Hindlimb muscle (tissue), 1 donor: ENCODE results near the gene DUSP6. TPM values are rescaled to one million over a fixed set of nuclear protein-coding genes. Genes with fewer than 3 reads are reported as not detected.
A peak's percentile ranks its signal among the peaks of the same experiment; 100 is the strongest.
"Not testable (repeated sequence)": the region's sequence is repeated elsewhere in the genome, so short reads cannot be mapped to it uniquely, and the experiment has no call there.

Source experiments
- DNase-seq: peaks from one replicate; pipeline ENCODE4 v3.0.0-alpha.2; 2013
- polyA plus RNA-seq: library from polyadenylated mRNA; unstranded; fragments of 120-200 nt; gene quantifications from one replicate; pipeline ENCODE4 v1.2.1, GENCODE V29; 2013; ENCODE audit not compliant: insufficient read length

The DUSP6 gene
- polyA plus RNA-seq, 1 donor = 48.9 TPM

GRCh38 chr12:89351489-89352241 is 636 bp downstream of the DUSP6 start:
- DNase-seq = peak; percentile 33

DNA sequence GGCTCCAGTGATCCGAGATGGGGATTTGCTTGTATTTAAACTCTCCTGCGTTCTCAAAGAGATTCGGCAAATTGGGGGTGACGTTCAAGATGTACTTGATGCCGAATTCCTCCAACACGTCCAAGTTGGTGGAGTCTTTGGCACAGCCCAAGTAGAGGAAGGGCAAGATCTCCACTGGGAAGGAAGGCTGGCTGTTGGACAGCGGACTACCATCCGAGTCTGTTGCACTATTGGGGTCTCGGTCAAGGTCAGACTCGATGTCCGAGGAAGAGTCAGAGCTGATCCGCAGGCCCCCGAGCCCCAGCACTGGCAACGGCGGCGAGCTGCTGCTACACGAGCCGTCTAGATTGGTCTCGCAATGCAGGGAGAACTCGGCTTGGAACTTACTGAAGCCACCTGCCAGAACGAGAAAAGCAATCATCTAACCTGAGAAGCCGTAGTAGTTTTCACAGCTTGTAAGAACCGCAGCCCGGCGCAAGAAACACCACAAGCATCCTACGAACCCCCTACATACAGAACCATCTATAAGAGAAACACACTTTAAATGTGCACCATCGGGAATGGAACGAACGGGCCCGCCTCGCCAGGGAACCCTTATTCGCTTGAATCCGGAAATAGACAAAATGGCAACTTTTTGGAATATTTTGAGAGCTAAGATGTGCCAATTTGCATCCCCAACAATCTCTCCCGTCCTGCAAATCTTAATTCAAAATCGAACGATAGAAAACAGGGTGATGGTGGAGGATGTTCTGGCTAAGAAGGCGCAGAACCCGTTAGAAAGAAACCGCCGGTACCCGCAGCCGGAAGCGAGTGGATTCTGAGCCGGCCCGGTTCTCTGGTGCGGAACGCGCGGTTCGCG is 1.4 kb downstream of the DUSP6 start:
- no peak for DNase-seq

GRCh38 chr12:89350260-89350629 is 2.1 kb downstream of the DUSP6 start:
- DNase-seq = no peak

- peak; percentile 58 for DNase-seq
Measured at GRCh38 chr12:89349814-89350213, 2.5 kb downstream of the DUSP6 start.

DNA sequence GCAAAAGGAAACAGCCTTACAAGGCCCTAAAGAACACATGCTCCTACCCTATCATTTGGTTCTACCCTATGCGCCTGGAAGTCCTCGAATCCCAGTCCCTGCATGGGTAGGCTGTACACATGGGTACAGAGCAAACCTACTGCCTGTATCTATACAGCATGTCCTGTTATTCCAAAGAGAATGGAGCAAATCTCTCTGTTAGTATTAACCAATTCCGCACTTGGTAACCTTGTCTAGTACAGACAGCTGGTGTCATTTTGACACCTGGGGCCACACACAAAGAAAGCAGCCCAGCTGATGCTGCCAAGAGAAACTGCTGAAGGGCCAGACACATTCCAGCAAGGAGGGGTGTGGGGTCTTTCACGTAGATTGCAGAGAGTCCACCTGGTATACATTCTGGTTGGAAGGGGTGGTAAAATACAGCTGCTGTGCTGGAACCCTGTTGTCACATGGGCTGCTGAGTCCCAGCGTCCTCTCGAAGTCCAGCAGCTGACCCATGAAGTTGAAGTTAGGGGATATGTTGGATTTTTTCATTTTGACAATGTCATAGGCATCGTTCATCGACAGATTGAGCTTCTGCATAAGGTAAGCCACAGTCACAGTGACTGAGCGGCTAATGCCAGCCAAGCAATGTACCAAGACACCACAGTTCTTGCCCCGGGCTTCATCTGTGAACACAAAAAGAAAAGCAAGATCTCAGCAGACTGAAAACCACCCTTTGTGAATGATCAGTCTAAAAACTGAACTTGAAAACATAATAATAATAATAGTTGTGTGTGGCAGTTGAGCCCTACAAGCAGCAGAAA is 3.2 kb downstream of the DUSP6 start:
- DNase-seq = no peak

GRCh38 chr12:89347325-89347829 is 4.9 kb downstream of the DUSP6 start:
- no peak for DNase-seq

- peak; percentile 73 for DNase-seq
Measured at GRCh38 chr12:89346741-89347324, 5.5 kb downstream of the DUSP6 start.

DNA sequence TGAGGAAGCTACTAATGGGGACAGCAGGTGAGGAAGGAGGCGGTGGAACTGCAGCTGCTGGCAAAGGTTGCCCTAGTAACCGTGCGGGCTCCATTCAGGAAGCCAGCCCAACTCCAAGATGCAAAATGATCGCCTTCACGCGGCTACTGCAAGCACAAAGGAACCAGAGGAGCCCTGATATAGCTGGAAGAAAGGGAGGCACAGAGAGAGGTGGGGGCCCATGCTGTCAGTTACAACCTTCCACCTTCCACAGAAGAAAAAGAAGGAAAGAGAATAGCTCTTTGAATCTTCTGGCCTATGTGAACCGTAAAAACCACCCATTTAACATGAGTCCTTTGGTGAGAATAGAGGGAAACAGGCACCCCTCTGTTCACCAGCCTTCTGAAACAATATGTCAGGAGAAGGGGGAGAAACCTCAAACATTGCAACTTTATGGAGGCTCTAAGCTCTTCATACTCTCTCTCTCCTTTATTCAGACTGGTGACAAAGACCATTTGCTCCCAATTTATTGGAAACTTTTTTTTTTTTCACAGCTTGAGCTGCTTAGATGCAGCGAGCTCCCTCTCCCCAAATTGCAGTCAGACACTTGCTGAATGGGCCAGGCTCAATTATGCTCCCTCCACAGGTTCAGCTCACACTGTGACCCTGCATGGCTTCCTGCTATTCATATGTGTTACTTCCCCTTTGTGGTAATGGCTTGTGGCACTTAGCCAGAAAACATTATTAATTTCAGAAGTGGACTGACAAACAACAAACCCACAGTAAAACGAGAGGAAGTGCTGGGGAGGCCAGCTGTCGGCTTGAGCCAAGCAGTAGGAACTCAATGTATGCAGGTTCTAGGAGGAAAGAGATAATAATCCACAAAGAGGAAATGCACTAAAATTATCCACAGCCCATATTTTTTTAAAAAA is 6.2 kb downstream of the DUSP6 start:
- peak; percentile 62 for DNase-seq

- no peak for DNase-seq
Measured at GRCh38 chr12:89345376-89345775, 6.9 kb downstream of the DUSP6 start.

DNA sequence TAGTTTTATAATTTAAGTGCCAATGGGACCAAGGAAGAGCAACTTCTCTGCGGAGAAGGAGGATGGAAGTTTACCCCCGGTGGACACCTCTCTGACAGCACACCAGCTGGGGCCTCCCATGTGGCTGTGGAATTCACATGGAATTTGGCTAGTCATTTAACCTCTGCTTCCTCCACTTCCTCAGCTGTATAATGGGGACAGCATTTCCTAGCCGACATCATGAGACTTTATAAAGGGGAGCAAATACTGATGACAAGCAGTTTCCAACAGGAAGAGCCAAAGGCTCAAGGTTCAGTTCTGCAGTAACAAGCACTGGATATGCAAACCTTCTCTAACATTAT is 7.5 kb downstream of the DUSP6 start:
- no peak for DNase-seq

DNA sequence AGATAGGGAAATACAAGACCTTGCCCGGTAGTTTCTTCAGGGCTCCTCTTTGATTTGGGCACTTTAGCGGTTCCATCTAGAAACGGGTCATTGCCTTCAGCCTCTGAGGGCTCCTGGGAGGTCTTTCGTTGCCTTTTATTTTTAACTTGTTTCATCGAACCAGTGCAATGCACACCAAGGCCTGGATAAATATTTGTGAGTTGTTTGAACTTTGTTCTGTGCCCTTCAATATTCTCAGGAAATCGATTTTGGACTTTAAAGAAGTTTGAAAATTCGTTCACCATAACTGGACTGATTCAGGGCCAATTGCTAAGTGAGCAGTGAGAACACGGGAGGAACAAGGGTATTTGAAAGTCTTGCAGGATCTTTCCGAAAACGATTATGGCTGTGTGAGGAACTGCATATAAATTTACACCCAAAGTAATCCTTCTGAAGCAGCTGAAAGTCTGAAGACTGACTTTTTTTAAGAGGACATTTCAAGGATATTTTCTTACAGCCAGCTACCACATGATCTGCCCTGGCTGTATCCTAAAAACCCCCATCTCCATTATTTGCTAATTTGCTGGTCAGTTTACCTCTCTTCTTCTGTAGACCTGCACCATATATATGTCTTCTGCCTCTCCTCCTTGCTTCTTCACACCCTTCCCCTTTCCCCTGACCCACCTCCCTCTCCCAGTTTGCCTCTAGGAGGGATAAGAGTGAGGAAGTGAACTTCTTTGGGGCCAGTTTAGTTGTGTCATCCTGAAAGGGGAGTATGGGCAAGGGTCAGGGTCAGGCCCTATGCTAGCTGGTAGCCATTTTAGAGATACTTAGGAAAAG is 8.0 kb downstream of the DUSP6 start:
- DNase-seq = no peak

DNA sequence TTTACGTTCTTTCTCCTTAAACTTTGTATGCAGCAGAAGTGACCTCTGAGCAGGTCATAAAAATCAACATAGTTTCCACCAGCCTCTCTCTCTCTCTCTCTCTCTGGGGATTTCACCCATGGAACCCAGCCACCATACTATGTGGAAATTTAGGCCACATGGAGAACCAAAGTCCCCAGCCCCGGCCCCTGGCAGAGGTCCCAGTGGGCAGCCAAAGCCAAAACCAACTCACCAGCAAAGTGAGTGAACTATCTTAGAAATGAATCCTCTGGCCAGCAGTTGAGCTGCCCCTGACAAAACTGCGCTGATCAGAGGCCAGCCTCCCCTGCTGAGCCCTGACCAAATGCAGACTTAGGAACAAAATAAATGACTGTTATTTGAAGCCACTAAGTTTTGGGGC is 9.2 kb downstream of the DUSP6 start:
- no peak for DNase-seq

DNA sequence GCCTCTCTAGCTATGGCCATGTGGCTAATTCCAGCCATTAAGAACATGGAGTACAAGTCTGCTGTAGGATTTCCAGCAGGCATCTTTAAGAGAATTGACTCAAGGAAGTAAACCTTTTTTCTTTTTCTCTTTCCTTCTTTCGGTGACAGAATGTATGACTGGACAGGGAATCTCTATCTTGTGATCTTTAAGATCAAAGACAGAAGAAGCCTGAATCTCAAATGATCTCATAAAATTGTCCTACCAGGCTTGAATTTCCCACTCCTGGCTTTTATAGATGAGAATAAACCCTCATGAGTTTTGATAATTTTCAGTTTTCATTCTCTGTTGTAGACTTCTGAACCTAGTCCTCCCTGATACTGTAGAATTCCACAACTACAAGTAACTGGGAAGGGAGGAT is 11.4 kb downstream of the DUSP6 start:
- DNase-seq = no peak

DNA sequence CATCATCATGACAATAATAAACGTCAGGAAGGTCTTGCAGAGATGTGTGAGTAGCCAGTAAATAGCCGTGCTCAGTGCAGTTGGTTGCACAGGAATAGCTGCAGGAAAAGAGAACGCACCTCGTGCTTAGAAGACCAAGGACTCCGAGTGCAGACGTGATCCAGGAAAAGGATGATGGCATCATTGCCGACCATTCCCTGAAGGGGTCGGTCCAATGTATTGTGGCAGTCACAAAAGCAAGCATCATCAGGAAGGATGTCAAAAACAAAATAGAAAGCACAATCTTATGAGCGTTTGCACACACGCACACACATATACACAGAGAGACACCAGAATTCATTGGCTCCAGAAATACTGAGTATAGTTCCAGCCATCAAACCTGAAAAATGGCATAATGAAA is 12.8 kb downstream of the DUSP6 start:
- DNase-seq = no peak

- DNase-seq = not testable (repeated sequence)
Measured at GRCh38 chr12:89337136-89337535, 15.2 kb downstream of the DUSP6 start.

- no peak for DNase-seq
Measured at GRCh38 chr12:89335452-89336244, 16.7 kb downstream of the DUSP6 start.

GRCh38 chr12:89334548-89335169 is 17.6 kb downstream of the DUSP6 start:
- no peak for DNase-seq

DNA sequence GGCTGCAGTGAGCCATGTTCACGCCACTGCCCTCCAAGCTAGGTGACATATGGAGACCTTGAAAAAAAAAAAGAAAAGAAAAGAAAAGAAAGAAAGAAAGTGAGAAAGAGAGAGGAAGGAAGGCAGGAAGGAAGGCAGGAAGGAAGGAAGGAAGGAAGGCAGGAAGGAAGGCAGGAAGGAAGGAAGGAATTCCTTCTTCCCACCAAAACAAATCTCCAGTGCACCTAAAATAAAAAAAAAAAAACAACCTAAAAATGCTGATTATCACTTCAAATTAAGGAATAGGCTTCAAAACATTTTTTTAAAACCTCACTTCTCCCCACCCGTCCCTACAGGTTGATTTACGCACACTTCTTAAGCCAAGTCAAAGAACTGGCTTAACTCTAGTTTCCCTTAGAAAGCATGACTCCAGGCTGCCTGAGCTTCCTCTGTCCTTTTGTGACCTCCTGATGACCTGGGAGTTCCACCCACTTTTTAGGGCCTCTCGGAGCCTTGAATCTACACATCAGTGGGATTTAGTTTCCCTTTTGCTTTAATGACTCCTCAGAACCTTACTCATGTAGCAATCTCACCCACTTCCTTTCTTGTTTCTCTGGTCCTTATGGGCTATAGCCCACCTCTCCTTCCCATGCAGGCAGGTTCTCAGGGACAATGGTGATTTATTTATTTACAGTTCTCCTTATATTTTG is 18.6 kb downstream of the DUSP6 start:
- no peak for DNase-seq
